OCI-LY3 (cell line): ENCODE measurements around the gene FBXO21.
"Not testable (repeated sequence)": the region's sequence is repeated elsewhere in the genome, so short reads cannot be mapped to it uniquely, and the experiment has no call there.

Experiments used
- H2AFZ ChIP-seq: fragments of 200-600, 300-600 bp; shearing (Covaris generic); 2 replicates; pipeline ENCODE4 v1.6.0; 2014; ENCODE audit warnings: antibody characterized with exemption, low read depth, low read length
- H3K27ac ChIP-seq: fragments of 200-600, 300-600 bp; sonication (generic); 2 replicates; pipeline ENCODE4 v1.5.1; 2014; ENCODE audit warnings: mild to moderate bottlenecking, low read length, moderate library complexity, mixed read lengths
- H3K27me3 ChIP-seq: fragments of 200-600, 300-600 bp; sonication (generic); 2 replicates; pipeline ENCODE4 v1.6.1; 2014; ENCODE audit warnings: low read depth, low read length, mixed read lengths
- H3K36me3 ChIP-seq: fragments of 200-600, 300-600 bp; sonication (generic); replicated peaks from 2 replicates; pipeline ENCODE3; 2014; ENCODE audit warnings: low read depth, low read length, mixed read lengths
- H3K4me1 ChIP-seq: fragments of 300-600, 200-600 bp; sonication (generic); 2 replicates; pipeline ENCODE4 v1.6.1; 2014; ENCODE audit warnings: low read length, mixed read lengths
- H3K4me2 ChIP-seq: fragments of 200-600, 300-600 bp; sonication (generic); 2 replicates; pipeline ENCODE4 v1.6.1; 2014; ENCODE audit warnings: low read length, mixed read lengths
- H3K4me3 ChIP-seq: fragments of 300-600, 200-600 bp; sonication (generic); 2 replicates; pipeline ENCODE4 v1.5.1; 2014; ENCODE audit warnings: antibody characterized with exemption, mild to moderate bottlenecking, low read length, moderate library complexity
- H3K79me2 ChIP-seq: fragments of 300-600, 200-600 bp; shearing (Covaris generic); 2 replicates; pipeline ENCODE4 v1.6.1; 2014; ENCODE audit warnings: mild to moderate bottlenecking, low read length, mixed read lengths
- H3K9ac ChIP-seq: fragments of 300-600, 200-600 bp; shearing (Covaris generic); 2 replicates; pipeline ENCODE4 v1.6.0; 2014; ENCODE audit warnings: mild to moderate bottlenecking, low read length, moderate library complexity
- H3K9me3 ChIP-seq: fragments of 200-600, 300-600 bp; shearing (Covaris generic); 2 replicates; pipeline ENCODE4 v1.6.1; 2014; ENCODE audit warnings: low read length, mixed read lengths; ENCODE audit not compliant: insufficient read depth
- H4K20me1 ChIP-seq: fragments of 200-600, 300-600 bp; sonication (generic); 2 replicates; pipeline ENCODE4 v1.6.1; 2016; ENCODE audit warnings: low read length, mixed read lengths; ENCODE audit not compliant: insufficient read depth
- EZH2phosphoT487 ChIP-seq: fragments of 200-600 bp; shearing (Covaris generic); IDR thresholded peaks from 2 replicates; pipeline ENCODE4 v1.6.1; 2018; ENCODE audit warnings: antibody characterized with exemption, mixed run types, low read depth
- TF ChIP-seq, protein P1 (sequence below): fragments of 200-600, 300-600 bp; sonication (generic); IDR thresholded peaks from 2 replicates; pipeline ENCODE4 v1.5.1; 2014; ENCODE audit warnings: antibody characterized with exemption, low read length, low read depth

The FBXO21 gene

GRCh38 chr12:117187421-117187820 lies 2.8 kb downstream of the FBXO21 start:
- Histone ChIP-seq H3K9ac (no peak overlapping the region), H3K79me2 (peaks cover 37% of the 10 kb centered on the region), H3K9me3 (no peaks in the 10 kb centered on the region), H2AFZ (no peak overlapping the region), H3K36me3 (peaks cover 43% of the 10 kb centered on the region), H3K4me1 (peaks cover 10% of the 10 kb centered on the region), H4K20me1 (peaks cover 9% of the 10 kb centered on the region), H3K4me2 (no peak overlapping the region), H3K4me3 (no peak overlapping the region), H3K27me3 (0 out of 2 replicates have a peak, but pooled peaks cover 6% of the 10 kb centered on the region), H3K27ac (no peak overlapping the region)
- TF ChIP-seq, protein P1, sequence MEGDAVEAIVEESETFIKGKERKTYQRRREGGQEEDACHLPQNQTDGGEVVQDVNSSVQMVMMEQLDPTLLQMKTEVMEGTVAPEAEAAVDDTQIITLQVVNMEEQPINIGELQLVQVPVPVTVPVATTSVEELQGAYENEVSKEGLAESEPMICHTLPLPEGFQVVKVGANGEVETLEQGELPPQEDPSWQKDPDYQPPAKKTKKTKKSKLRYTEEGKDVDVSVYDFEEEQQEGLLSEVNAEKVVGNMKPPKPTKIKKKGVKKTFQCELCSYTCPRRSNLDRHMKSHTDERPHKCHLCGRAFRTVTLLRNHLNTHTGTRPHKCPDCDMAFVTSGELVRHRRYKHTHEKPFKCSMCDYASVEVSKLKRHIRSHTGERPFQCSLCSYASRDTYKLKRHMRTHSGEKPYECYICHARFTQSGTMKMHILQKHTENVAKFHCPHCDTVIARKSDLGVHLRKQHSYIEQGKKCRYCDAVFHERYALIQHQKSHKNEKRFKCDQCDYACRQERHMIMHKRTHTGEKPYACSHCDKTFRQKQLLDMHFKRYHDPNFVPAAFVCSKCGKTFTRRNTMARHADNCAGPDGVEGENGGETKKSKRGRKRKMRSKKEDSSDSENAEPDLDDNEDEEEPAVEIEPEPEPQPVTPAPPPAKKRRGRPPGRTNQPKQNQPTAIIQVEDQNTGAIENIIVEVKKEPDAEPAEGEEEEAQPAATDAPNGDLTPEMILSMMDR = no peak
- no peak for TF ChIP-seq EZH2phosphoT487

- no peak overlapping the region for H3K4me2 ChIP-seq
- H3K4me1 ChIP-seq = no peaks in the 10 kb centered on the region
- no peaks in the 10 kb centered on the region for H4K20me1 ChIP-seq
- TF ChIP-seq, protein P1 = no peak
- no peak for TF ChIP-seq EZH2phosphoT487
- H3K4me3 ChIP-seq = no peak overlapping the region
- no peak overlapping the region for H3K27ac ChIP-seq
- H3K27me3 ChIP-seq = no peaks in the 10 kb centered on the region
- H2AFZ ChIP-seq = no peak overlapping the region
- peaks cover 79% of the 10 kb centered on the region for H3K36me3 ChIP-seq
- H3K9me3 ChIP-seq = no peaks in the 10 kb centered on the region
- H3K9ac ChIP-seq = no peak overlapping the region
- peaks cover 13% of the 10 kb centered on the region for H3K79me2 ChIP-seq
Measured at GRCh38 chr12:117182866-117183265, 7.4 kb downstream of the FBXO21 start.

DNA sequence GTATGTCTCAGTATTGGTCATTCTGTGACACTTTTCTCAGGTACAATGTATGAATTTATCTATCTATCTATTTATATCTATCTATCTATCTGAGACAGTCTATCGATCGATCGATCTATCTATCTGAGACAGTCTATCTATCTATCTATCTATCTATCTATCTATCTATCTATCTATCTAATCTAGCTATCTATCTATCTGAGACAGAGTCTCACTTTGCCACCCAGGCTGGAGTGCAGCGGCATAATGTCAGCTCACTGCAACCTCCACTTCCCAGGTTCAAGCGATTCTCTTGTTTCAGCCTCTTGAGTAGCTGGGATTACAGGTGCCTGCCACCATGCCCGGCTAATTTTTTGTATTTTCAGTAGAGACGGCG lies 8.8 kb downstream of the FBXO21 start:
- H4K20me1 ChIP-seq, H3K9ac ChIP-seq, H3K4me2 ChIP-seq, H3K27ac ChIP-seq, H2AFZ ChIP-seq, H3K4me1 ChIP-seq, H3K9me3 ChIP-seq, H3K4me3 ChIP-seq, H3K79me2 ChIP-seq, H3K27me3 ChIP-seq: not testable (repeated sequence)
- H3K36me3 ChIP-seq = peaks cover 80% of the 10 kb centered on the region

DNA sequence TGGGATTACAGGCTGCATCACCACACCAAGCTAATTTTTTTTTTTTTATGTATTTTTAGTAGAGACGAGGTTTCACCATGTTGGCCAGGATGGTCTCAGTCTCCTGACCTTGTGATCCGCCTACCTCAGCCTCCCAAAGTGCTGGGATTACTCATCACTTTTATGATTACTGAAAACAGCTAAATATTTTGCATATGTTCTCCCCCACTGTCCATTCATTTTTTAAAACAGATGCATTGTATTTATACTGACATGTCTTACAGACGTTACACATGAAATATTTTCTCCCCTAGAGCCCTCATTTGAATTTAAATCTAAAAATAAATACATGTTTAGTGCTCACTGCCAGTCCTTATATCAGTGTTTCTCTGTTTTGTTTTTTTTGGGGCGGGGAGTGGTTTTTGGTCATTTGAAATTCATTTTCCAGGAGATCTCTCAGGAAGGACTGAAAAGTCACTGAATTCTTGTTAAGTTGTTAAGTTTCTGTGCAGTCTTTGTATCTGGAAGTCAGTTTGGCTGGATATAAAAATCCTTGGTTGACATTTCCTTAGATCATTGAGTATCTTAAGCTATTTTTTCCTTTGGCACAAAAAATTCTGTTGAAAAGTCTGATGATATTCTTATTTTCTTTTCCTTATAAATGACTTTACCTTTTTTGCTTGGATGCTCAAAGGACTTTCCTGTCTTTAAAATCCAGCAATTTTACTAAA lies 9.4 kb downstream of the FBXO21 start:
- Histone ChIP-seq H3K79me2 (no peaks in the 10 kb centered on the region; the same call in 1 of the 2 replicates), H3K4me3 (no peak overlapping the region), H2AFZ (no peak overlapping the region), H3K4me1 (peaks cover 3% of the 10 kb centered on the region; the same call in 1 of the 2 replicates), H3K9me3 (no peaks in the 10 kb centered on the region), H3K4me2 (no peak overlapping the region), H3K9ac (no peak overlapping the region), H3K27ac (no peak overlapping the region), H3K27me3 (no peaks in the 10 kb centered on the region), H4K20me1 (no peaks in the 10 kb centered on the region), H3K36me3 (peaks cover 79% of the 10 kb centered on the region)
- TF ChIP-seq, protein P1 = no peak
- TF ChIP-seq EZH2phosphoT487 = no peak
